Endothelial cell (in vitro differentiated cells): ENCODE results near the gene VCL. TPM values are rescaled to one million over a fixed set of nuclear protein-coding genes. Genes with fewer than 3 reads are reported as not detected.

Source experiments
- DNase-seq: peaks from one replicate; pipeline ENCODE4 v3.0.0; 2021; ENCODE audit warnings: low spot score
- H3K27ac Mint-ChIP-seq: one replicate; pipeline ENCODE4 v1.8.0; 2021; ENCODE audit warnings: mixed read lengths, inconsistent platforms; ENCODE audit not compliant: unreplicated experiment
- H3K27me3 Mint-ChIP-seq: one replicate; pipeline ENCODE4 v1.8.0; 2021; ENCODE audit warnings: mild to moderate bottlenecking, moderate library complexity, mixed read lengths, inconsistent platforms; ENCODE audit not compliant: unreplicated experiment
- H3K36me3 Mint-ChIP-seq: one replicate; pipeline ENCODE4 v1.8.0; 2021; ENCODE audit warnings: mild to moderate bottlenecking, low read depth, mixed read lengths, inconsistent platforms; ENCODE audit not compliant: unreplicated experiment
- H3K4me1 Mint-ChIP-seq: one replicate; pipeline ENCODE4 v1.8.0; 2021; ENCODE audit warnings: mild to moderate bottlenecking, mixed read lengths, inconsistent platforms; ENCODE audit not compliant: unreplicated experiment
- H3K4me3 Mint-ChIP-seq: one replicate; pipeline ENCODE4 v1.8.0; 2021; ENCODE audit warnings: mild to moderate bottlenecking, mixed read lengths, inconsistent platforms; ENCODE audit not compliant: unreplicated experiment
- H3K9me3 Mint-ChIP-seq: one replicate; pipeline ENCODE4 v1.8.0; 2021; ENCODE audit warnings: mixed read lengths, inconsistent platforms; ENCODE audit not compliant: unreplicated experiment
- CTCF ChIP-seq: fragments of 200-600 bp; sonication (generic); IDR thresholded peaks from one replicate; pipeline ENCODE4 v1.5.0; 2021; ENCODE audit warnings: antibody characterized with exemption; ENCODE audit not compliant: unreplicated experiment
- total RNA-seq: library from RNA; stranded (reverse); fragmentation: NEBNext Ultra II Directional; extraction: Animal tissue kit (Norgen Biotek cat#: 25700); gene quantifications from one replicate; pipeline ENCODE4 v1.2.1, GENCODE V29; 2021; ENCODE audit not compliant: unreplicated experiment

Gene VCL
- total RNA-seq, 1 donor from 2014 or later, result 200 TPM

- peaks cover 7% of the 10 kb centered on the region for H3K36me3 Mint-ChIP-seq
- H3K27ac Mint-ChIP-seq, result no peak overlapping the region
- no peaks in the 10 kb centered on the region for H3K9me3 Mint-ChIP-seq
- H3K4me3 Mint-ChIP-seq, result no peak overlapping the region
- no peaks in the 10 kb centered on the region for H3K27me3 Mint-ChIP-seq
- no peak for TF ChIP-seq CTCF
- peaks cover 18% of the 10 kb centered on the region for H3K4me1 Mint-ChIP-seq
- no peak for DNase-seq
Measured at GRCh38 chr10:74021248-74022055, 23.5 kb downstream of the VCL start.

- Mint-ChIP-seq H3K36me3 (peaks cover 4% of the 10 kb centered on the region), H3K27ac (no peak overlapping the region), H3K27me3 (no peaks in the 10 kb centered on the region), H3K4me3 (peak overlapping the region; percentile 23), H3K9me3 (no peaks in the 10 kb centered on the region), H3K4me1 (peaks cover 15% of the 10 kb centered on the region)
- no peak for DNase-seq
- TF ChIP-seq CTCF, result no peak
Measured at GRCh38 chr10:74022926-74023629, 25.2 kb downstream of the VCL start.

- Mint-ChIP-seq H3K9me3 (no peaks in the 10 kb centered on the region), H3K27ac (no peak overlapping the region), H3K4me3 (no peak overlapping the region), H3K36me3 (no peaks in the 10 kb centered on the region), H3K27me3 (no peaks in the 10 kb centered on the region), H3K4me1 (peaks cover 15% of the 10 kb centered on the region)
- TF ChIP-seq CTCF, result no peak
- DNase-seq, result no peak
Measured at GRCh38 chr10:74024600-74024999, 26.7 kb downstream of the VCL start.

GRCh38 chr10:74025380-74025978 is 27.6 kb downstream of the VCL start:
- TF ChIP-seq CTCF, result no peak
- Mint-ChIP-seq H3K4me3 (no peak overlapping the region), H3K4me1 (peaks cover 19% of the 10 kb centered on the region), H3K27me3 (no peaks in the 10 kb centered on the region), H3K9me3 (no peaks in the 10 kb centered on the region), H3K27ac (no peak overlapping the region), H3K36me3 (peaks cover 4% of the 10 kb centered on the region)
- DNase-seq, result no peak
